Stimulated activated naive CD8-positive, alpha-beta T cell treated with anti-CD3 and anti-CD28 coated beads, Interleukin-15, Interleukin-2, amounts not matched to agents 100 ng/mL and 50 ng/mL, for 24 hours (primary cell): ENCODE measurements around the gene VAT1.
"Not testable (repeated sequence)": the region's sequence is repeated elsewhere in the genome, so short reads cannot be mapped to it uniquely, and the experiment has no call there.

ENCODE experiments used
- H3K27ac Mint-ChIP-seq: one replicate; pipeline ENCODE4 v1.8.0; 2021; ENCODE audit warnings: mild to moderate bottlenecking, mixed read lengths
- H3K27me3 Mint-ChIP-seq: one replicate; pipeline ENCODE4 v1.8.0; 2021; ENCODE audit warnings: mixed read lengths
- H3K36me3 Mint-ChIP-seq: one replicate; pipeline ENCODE4 v1.8.0; 2021; ENCODE audit warnings: low read depth, mixed read lengths
- H3K4me1 Mint-ChIP-seq: one replicate; pipeline ENCODE4 v1.8.0; 2021; ENCODE audit warnings: low read depth, mixed read lengths
- H3K4me3 Mint-ChIP-seq: one replicate; pipeline ENCODE4 v1.8.0; 2021; ENCODE audit warnings: mild to moderate bottlenecking, mixed read lengths
- H3K9me3 Mint-ChIP-seq: one replicate; pipeline ENCODE4 v1.8.0; 2021; ENCODE audit warnings: mixed read lengths

VAT1 gene

DNA sequence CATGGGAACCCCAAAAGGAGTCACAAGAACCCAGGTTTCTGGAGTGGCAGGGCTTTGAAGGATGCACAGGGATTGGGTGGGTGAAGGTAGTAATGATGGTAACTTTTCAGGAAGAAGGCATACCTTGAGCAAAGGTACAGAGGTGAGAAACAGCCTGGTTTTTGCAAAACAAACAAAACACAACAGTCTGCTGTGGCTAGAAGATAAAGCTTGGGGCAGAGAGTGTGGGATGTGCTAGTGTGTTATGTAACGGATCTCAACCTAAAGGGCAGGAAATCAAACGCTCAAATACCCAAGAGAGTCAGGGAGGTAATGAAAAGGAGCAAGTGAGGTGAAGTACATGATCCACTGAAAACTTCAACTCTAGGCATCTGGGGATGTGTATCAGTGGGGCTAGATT, 46.9 kb downstream of the VAT1 start:
- no peak overlapping the region for H3K4me3 Mint-ChIP-seq
- peaks cover under 1% of the 10 kb centered on the region for H3K36me3 Mint-ChIP-seq
- no peaks in the 10 kb centered on the region for H3K27me3 Mint-ChIP-seq
- peaks cover 11% of the 10 kb centered on the region for H3K4me1 Mint-ChIP-seq
- no peaks in the 10 kb centered on the region for H3K9me3 Mint-ChIP-seq
- no peak overlapping the region for H3K27ac Mint-ChIP-seq

DNA sequence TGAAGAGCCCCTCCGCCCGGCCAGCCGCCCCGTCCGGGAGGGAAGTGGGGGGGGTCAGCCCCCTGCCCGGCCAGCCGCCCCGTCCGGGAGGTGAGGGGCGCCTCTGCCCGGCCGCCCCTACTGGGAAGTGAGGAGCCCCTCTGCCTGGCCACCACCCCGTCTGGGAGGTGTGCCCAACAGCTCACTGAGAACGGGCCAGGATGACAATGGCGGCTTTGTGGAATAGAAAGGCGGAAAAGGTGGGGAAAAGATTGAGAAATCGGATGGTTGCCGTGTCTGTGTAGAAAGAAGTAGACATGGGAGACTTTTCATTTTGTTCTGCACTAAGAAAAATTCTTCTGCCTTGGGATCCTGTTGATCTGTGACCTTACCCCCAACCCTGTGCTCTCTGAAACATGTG, 48.9 kb downstream of the VAT1 start:
- H3K36me3 Mint-ChIP-seq, H3K9me3 Mint-ChIP-seq, H3K4me1 Mint-ChIP-seq, H3K27me3 Mint-ChIP-seq, H3K4me3 Mint-ChIP-seq, H3K27ac Mint-ChIP-seq: not testable (repeated sequence)

DNA sequence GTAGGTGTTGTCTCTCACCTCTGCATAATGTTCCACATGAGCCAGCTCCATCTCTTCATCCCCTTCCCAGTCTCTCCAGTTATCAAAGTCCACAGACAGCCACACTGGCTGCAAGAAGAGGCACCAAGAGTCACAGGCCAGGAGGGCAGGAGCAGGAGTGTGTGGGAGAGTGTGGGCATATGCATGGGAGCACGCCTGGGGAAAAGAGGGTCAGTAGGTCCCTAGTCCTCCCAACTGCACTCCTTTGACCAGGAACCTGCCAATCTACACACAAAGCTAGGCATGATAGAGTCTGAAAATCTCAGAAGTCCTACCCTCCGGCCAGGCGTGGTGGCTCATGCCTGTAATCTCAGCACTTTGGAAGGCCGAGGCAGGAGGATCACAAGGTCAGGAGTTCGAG, 50.6 kb downstream of the VAT1 start:
- Mint-ChIP-seq H3K27me3 (no peaks in the 10 kb centered on the region), H3K4me3 (no peak overlapping the region), H3K27ac (no peak overlapping the region), H3K36me3 (no peaks in the 10 kb centered on the region), H3K4me1 (no peaks in the 10 kb centered on the region), H3K9me3 (no peaks in the 10 kb centered on the region)

DNA sequence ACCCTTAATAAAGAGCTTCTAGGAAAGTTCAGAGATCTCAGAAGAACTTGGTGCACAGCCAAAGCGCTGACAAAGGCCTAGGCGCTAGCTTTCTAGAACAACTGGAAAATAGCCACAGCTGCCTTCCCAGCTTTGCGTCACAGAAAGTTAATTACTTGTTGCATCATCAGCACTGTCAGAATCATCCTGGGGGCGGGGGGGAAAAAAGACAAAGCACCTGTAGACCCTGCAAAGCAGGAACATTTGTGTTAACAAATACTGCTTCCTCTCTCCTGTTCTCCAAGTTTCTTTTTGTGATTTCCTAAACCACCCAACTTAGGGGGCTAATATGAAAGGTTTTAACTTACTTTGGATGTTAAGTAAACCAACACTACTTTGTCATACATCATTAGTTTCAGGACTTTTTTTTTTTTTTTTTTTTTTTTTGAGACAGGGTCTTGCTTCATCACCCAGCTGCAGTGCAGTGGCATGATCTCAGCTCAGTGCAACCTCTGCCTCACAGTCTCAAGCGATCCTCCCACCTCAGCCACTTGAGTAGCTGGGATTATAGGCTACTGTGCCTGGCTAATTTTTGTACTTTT, 53.1 kb downstream of the VAT1 start:
- Mint-ChIP-seq H3K9me3 (no peaks in the 10 kb centered on the region), H3K4me1 (peaks cover 5% of the 10 kb centered on the region), H3K27me3 (no peaks in the 10 kb centered on the region), H3K27ac (no peak overlapping the region), H3K36me3 (peaks cover 4% of the 10 kb centered on the region), H3K4me3 (no peak overlapping the region)

DNA sequence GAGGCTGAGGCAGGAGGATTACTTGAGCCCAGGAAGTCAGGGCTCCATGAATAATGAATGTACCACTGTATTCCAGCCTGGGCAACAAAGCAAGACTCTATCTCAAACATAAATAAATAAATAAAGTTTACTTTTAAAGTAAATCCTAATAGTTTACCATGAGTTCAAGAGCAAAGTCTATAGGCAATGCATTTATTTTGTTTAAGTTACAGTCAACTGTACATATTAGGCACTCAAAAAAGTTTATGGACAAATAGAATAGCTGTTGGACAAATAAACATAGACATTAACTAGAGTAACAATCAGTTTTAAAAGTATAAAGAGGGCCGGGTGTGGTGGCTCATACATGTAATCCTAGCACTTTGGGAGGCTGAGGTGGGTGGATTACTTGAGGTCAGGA, 54.3 kb downstream of the VAT1 start:
- H3K9me3 Mint-ChIP-seq: no peaks in the 10 kb centered on the region
- H3K27ac Mint-ChIP-seq: no peak overlapping the region
- peaks cover 12% of the 10 kb centered on the region for H3K4me1 Mint-ChIP-seq
- H3K27me3 Mint-ChIP-seq: no peaks in the 10 kb centered on the region
- peaks cover 9% of the 10 kb centered on the region for H3K36me3 Mint-ChIP-seq
- no peak overlapping the region for H3K4me3 Mint-ChIP-seq
